ENCODE data around the gene RUBCN.

DNA sequence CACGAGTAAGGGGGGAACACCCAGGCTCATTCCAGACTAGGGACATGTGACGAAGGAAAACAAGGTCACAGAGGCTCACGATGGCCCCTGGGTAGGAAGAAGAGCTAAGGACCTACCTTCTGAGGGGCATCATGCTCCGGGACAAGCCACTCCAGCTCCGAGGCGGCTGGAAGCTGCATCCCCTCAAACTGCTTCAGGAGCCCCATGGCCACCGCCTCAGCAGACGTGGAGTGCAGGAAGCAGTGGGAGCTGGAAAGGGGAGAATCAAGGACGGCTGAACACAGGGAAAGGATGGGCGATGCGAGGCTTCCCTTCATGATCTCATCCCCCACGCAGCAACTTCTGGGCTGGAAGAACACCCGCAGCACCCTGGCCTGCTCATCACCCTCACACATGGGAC lies 53.5 kb downstream of the RUBCN start:
- TF ChIP-seq EP300 (IDR thresholded peaks at IDR 0.05; ENCODE audit: borderline replicate concordance) (no peak), YY1 (IDR thresholded peaks at IDR 0.05; ENCODE audit: low read depth) (no peak), CREB1 (IDR thresholded peaks at IDR 0.05; ENCODE audit: low read depth) (no peak), TEAD4 (IDR thresholded peaks at IDR 0.05) (no peak), EGR1 (IDR thresholded peaks at IDR 0.05) (no peak), CEBPB (IDR thresholded peaks at IDR 0.05) (no peak), RAD21 (IDR thresholded peaks at IDR 0.05; ENCODE audit: low read depth) (no peak), TAF1 (IDR thresholded peaks at IDR 0.05; ENCODE audit: low read depth) (no peak), FOXM1 (IDR thresholded peaks at IDR 0.05; ENCODE audit: borderline replicate concordance, low read depth) (no peak), ZBTB7A (IDR thresholded peaks at IDR 0.05; ENCODE audit: low read depth) (no peak)
- TF ChIP-seq, protein P1, sequence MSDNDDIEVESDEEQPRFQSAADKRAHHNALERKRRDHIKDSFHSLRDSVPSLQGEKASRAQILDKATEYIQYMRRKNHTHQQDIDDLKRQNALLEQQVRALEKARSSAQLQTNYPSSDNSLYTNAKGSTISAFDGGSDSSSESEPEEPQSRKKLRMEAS (IDR thresholded peaks at IDR 0.05): no peak
- TF ChIP-seq, protein P2, sequence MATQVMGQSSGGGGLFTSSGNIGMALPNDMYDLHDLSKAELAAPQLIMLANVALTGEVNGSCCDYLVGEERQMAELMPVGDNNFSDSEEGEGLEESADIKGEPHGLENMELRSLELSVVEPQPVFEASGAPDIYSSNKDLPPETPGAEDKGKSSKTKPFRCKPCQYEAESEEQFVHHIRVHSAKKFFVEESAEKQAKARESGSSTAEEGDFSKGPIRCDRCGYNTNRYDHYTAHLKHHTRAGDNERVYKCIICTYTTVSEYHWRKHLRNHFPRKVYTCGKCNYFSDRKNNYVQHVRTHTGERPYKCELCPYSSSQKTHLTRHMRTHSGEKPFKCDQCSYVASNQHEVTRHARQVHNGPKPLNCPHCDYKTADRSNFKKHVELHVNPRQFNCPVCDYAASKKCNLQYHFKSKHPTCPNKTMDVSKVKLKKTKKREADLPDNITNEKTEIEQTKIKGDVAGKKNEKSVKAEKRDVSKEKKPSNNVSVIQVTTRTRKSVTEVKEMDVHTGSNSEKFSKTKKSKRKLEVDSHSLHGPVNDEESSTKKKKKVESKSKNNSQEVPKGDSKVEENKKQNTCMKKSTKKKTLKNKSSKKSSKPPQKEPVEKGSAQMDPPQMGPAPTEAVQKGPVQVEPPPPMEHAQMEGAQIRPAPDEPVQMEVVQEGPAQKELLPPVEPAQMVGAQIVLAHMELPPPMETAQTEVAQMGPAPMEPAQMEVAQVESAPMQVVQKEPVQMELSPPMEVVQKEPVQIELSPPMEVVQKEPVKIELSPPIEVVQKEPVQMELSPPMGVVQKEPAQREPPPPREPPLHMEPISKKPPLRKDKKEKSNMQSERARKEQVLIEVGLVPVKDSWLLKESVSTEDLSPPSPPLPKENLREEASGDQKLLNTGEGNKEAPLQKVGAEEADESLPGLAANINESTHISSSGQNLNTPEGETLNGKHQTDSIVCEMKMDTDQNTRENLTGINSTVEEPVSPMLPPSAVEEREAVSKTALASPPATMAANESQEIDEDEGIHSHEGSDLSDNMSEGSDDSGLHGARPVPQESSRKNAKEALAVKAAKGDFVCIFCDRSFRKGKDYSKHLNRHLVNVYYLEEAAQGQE (IDR thresholded peaks at IDR 0.05; ENCODE audit: low read depth): no peak
- TF ChIP-seq, protein P3, sequence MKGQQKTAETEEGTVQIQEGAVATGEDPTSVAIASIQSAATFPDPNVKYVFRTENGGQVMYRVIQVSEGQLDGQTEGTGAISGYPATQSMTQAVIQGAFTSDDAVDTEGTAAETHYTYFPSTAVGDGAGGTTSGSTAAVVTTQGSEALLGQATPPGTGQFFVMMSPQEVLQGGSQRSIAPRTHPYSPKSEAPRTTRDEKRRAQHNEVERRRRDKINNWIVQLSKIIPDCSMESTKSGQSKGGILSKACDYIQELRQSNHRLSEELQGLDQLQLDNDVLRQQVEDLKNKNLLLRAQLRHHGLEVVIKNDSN (IDR thresholded peaks at IDR 0.05): no peak

Data from Ishikawa (cell line).